ENCODE data around the gene SEMG2.

DNA sequence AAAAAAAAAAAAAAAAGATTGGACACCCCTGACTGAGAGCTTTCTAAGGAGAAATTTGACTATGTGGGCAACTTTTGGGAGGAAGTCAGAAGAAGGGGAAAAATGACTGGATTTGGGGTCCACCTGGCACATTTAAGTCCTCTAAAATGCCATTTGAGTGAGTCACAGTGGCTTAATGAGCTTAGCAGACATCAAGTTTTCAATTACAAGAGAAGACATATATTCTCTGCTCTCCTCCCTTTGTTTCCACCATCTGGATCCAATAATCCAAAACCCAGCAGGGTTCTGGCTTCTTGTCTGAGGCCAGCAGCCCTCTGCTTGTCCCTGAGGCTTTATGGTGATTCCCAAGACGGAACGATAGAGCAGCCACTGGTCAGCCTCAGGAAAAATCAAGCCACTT lies 39.5 kb upstream of the SEMG2 start:
- TF ChIP-seq, protein P1, sequence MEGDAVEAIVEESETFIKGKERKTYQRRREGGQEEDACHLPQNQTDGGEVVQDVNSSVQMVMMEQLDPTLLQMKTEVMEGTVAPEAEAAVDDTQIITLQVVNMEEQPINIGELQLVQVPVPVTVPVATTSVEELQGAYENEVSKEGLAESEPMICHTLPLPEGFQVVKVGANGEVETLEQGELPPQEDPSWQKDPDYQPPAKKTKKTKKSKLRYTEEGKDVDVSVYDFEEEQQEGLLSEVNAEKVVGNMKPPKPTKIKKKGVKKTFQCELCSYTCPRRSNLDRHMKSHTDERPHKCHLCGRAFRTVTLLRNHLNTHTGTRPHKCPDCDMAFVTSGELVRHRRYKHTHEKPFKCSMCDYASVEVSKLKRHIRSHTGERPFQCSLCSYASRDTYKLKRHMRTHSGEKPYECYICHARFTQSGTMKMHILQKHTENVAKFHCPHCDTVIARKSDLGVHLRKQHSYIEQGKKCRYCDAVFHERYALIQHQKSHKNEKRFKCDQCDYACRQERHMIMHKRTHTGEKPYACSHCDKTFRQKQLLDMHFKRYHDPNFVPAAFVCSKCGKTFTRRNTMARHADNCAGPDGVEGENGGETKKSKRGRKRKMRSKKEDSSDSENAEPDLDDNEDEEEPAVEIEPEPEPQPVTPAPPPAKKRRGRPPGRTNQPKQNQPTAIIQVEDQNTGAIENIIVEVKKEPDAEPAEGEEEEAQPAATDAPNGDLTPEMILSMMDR (conservative IDR thresholded peaks at IDR 0.05), result no peak
- TF ChIP-seq EZH2 (IDR thresholded peaks at IDR 0.05; ENCODE audit: low read depth), result no peak

Data from PC-9 (cell line).